ENCODE measurements around the gene TBC1D5.
"Not testable (repeated sequence)": the region's sequence is repeated elsewhere in the genome, so short reads cannot be mapped to it uniquely, and the experiment has no call there.

Gene TBC1D5

DNA sequence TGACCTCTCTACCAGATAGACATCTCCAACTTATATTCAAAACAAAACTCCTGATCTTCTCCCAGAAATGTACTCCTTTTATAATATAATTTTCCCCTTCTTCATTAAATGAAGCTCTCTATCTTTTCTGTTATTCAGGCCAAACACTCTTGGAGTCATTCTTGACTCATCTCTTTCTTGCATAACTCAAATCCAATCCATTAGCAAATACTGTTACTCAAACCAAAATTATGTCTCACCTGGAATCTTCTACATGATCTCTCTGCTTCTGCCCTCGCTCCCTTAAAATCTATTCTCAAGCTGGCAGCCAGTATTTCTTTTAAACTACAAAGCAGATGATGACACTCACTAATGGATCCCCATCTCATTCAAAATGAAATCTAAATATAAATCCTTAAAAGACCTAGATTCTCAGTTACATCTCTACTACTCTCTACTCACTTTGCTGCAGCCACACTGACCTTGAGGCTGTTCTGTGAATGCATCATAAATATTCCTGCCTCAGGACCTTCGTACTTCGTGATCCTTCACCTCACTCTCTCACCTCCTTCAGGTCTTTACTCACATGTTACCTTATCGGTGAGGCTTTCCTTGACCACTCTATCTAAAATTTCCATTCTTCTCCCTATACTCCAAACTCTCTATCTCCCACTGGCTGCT is 160.9 kb downstream of the TBC1D5 start:
- DNase-seq, result no peak

DNA sequence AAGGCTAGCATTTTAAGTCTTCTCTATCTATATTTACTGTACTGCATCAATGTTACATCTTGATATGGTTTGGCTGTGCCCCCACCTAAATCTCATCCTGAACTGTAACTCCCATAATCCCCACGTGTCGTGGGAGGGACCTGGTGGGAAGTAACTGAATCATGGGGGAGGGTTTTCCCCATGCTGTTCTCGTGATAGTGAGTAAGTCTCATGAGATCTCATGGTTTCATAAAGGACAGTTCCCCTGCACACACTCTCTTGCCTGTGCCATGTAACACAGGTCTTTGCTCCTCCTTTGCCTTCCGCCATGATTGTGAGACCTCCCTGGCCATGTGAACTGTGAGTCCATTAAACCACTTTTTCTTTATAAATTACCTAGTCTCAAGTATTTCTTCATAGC is 161.5 kb downstream of the TBC1D5 start:
- no peak for DNase-seq

DNA sequence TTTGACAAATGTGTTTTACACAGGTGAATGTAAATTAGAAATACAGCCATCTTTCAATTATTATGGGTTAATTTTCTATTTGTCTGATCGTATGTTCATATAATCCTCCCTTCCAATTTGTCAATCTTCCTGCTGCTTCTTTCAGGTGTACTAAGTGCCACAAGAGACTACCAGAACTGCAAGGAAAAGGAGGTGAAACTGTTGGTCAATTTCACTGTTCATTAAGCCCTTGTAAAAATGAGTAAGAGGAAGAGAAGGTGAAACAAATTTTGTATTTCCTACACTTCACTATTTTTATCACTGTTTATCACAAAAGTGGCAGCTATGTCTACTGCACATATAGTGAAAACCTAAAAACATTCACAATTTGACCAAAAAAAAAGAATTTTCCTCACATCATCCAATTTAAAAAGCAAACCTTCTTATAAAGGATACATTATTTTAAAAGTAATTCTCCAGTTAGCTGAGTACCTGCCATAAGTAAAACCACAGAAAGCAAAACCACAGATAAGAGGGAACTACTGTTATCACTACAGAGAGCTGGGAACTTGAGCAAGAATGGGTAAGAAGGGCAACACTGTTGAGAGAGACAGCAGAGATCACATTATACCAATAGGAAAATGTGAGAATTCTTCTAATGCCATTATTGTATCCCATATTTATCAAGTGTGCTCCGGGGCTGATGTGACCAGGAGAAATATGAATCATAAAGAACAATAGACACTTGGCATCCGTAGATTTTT is 163.0 kb downstream of the TBC1D5 start:
- no peak for DNase-seq

DNA sequence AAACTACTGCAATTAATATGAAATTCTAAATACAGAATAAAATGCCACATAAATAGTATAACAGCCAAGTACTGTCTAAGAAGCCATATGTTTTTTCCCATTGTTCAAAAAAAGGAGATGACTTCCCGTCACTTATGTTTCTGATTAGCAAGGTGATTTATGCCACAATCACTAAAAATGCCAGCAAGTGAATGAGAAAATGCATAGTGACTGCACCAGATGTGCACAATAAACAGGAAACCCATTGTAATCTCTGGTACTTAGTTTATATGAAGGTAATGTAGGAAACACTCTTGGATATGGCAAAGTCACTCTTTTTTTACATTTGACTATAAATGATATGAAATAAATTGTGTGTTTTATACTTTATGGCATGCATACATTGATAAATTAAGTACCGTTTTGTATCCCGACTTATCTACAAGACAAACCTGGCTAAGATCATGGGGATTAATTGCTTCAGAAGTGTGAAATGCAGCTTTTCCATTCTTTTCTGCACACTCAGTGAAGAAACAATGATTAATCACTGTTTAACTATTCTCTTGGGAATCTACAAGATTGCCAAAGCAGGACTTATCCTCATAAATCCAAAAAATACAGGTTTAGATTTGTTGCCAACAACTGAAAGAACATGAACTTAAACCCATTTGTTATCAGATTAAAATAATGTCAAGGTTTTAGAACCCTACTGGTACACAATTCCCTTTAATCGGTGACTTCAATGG is 164.5 kb downstream of the TBC1D5 start:
- DNase-seq, result no peak

DNA sequence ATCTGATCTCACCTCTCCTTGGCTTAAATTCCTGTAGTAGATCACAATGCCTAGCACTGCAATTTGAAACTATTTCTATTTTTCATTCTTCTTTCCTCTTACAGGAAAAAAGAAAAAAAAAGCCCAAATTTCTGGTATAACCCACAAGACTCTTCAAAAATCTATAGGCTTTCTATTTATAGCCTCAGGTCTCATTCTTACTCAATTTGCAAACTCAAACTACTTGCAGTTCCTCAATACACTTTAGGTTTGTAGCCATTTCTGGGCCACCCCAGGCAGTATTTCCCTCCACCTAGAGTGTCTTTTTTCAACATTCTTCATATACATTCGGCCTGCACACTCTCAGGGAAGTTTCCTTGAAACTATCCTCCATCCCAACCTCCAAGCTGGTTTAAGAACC is 169.0 kb downstream of the TBC1D5 start:
- no peak for DNase-seq

DNA sequence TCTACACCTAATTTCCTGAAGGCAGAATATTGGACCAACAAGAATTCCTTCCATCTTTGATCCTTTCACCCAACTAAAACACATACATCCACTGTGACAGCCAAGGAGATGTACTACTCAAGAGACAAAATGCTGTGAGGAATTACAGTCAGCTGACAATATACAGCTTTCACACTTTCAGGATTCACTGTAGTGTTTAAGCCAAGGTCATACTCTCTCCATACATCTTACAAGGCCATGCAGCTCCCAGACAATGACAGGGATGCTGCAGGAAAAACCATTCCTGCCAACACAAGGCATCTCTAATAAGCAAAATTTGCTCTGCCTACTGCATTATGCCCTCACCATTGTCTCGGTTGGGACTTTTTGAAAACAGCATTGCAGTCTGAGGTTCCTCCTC is 170.7 kb downstream of the TBC1D5 start:
- DNase-seq, result no peak

DNA sequence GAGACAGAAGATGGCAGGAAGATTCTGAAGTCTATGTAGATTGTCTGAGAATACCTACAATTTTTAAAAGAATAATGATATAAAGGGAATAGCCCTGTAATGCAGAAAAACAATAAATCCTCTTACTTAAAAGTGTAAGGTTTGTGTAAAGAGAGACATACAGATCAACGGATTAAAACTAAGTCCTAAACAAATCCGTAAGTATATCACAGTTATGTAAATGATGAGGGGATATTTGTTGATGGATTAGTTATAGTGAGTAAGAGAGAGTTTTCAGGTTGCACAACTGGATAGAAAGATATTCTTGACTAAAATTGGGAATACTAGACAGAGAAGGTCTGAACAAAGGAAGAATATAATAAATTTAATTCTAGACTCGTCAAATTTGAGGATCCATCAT is 179.6 kb downstream of the TBC1D5 start:
- no peak for DNase-seq

DNA sequence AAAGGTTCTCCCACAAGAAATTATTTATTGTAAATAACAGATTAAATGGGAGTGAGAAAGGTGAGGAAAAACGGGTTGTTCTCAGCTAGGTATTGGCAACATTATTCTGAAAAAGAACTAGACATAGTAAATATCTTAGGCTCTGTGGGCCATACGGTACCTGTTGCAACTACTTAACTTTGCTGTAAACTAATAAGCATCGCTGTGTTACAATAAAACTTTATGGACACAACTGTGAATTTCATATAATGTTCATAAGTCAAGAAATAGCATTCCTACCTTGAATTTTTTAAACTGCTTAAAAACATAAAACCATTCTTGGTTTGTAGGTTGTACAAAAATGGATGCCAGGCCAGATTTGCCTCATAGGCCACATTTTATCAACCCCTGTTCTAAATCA is 183.9 kb downstream of the TBC1D5 start:
- DNase-seq, result no peak

DNA sequence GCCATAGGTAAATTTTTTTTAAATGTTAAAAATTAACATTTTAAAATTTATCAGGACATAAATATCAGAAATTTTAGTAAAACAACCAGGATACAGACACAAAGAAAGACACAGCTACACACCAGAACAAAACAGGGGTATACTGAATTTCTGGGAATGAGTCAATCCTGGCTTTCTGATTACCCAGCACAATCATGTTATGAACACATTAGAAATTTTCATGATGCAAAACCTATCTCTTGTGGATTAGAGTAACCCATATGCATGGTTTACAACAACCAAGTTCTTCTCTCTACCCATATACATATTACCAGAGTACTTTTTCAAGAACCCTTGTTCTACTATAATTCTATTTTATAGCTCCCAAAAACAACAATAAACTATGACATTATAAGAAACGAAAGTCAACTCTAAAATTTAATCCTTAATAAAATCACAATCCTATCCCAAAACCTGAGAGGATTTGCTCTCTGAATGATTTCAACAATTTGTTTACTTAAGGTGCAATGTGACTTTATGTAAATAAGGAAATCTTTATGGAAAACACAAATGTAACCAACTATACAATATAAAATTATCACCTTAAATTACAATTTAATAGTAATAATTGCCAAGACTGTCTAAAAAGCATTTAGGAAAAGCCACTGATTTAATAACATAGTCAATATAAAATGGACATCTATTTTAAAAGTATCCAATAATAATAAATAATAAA is 184.5 kb downstream of the TBC1D5 start:
- no peak for DNase-seq

DNA sequence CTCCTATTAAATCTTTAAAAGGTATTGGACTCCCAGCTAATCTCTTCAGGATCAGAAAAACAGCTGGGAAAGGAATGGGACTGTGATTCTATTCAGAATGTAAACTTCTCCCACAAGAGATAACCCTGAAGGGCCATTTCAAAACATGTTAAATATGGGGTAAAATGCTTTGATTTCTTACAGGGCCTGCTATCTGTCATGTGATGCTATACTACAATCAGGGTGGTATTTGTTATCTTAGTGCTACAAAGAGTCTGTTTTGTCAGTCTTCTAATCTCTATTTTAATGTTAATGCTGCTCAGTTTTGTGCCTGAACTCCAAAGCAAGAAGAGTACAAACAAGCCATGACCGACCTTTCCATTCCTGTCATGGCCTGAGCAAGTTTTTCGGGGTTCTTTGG is 186.9 kb downstream of the TBC1D5 start:
- no peak for DNase-seq

DNA sequence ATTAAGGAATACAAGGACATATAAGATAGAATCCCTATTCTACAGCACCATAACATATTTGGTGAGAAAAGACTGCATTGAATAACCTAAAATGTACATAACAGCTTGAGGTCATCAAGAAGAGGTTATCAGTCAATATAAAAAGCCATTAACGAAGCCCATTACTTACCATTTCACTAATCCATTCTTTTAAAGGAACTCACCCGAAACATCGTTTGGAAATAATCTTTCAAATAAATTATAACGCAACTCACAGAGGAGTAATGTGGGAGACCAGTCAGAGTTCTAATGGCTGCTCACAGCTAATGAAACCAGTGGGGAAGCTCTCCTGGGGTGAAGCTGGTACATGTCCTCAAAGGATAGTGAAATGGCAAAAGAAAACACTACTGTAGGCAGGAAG is 188.4 kb downstream of the TBC1D5 start:
- no peak for DNase-seq

DNA sequence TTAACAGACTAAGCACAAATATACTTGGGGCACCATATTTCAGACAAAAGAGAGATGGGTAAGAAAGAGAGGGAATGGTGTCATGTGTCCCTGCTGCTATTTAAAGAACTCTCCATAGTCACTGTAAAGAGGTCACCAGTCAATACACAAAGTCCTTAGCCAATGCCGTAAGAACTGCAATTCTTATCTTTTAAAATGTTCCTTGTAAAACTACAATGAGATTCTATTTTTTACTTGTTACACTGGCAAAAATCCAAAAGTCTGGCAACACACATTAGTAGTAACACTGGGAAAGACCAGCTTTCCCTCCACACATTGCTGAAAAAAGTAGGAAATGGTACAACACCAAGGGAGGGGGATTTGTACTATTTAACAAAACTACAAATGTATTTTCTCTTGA is 189.4 kb downstream of the TBC1D5 start:
- no peak for DNase-seq

DNA sequence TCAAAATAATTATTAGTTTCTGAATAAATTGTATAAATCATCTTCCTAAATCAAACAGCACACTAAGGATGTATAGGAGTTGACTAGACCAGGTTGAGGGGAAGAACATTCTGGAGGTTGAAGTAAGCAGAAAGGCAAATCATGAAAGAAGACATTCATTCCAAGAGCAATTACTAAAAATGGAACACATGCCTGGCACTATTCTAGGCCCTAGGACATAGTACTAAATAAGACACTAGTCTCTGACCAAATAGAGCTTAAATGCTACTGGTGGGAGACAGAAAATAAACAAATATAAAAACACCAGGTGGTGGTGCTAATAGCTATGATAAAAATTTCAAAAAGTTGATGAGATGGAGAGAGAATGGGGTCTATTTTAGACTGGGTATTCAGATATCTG is 190.1 kb downstream of the TBC1D5 start:
- no peak for DNase-seq

DNA sequence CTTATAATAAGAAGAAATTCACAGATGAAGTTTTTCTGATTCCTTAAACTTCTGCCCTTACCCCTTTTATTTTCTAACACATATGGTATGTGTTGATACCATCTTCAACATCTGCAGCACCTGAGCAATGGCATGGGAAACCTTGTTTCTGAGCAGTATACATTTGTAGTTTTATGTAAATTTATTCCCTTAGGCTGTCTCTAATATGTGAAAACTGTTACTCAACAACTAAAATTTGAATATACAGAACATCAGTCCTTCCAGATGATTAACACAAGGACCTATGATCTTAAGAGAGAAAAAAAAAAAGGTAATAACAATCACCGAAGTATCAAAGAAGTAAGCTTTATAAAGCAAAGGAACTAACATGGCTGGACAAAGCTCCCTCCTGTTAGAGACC is 190.5 kb downstream of the TBC1D5 start:
- DNase-seq, result no peak

DNA sequence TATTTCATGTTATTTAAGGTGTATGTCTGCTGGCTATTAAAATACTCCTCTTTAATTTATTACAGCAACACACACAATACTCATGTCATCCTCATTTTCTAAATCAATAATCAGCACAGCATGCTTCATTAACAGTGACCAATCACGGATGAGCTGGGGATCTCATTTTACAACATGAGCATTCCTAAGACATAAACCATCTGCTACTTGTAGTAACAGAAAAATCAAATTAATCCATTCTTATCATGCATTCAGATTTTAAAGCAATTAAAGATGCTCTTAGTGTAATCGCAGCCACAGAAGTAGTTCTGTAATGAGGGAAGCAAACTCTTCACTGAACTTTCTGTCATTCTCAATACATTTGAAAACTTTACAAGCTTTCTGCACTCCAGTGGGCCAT is 191.1 kb downstream of the TBC1D5 start:
- no peak for DNase-seq

DNA sequence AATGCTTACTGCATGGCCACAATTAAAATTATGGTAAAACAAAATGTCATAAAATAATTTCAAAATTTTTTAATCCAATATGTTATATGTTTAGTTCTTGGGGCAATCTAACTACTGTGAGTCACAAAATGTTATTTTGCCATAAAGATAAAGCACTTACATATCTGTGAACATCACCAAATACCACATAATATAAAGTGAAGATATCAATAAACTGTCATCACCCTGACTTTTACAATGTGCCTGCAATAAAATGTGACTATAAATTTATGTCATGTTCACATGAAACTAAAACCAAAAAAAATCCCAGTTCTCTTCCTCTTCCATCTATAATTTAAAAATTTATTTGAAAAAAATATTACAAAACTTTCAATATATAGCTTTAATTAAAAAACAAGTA is 191.8 kb downstream of the TBC1D5 start:
- DNase-seq, result no peak

DNA sequence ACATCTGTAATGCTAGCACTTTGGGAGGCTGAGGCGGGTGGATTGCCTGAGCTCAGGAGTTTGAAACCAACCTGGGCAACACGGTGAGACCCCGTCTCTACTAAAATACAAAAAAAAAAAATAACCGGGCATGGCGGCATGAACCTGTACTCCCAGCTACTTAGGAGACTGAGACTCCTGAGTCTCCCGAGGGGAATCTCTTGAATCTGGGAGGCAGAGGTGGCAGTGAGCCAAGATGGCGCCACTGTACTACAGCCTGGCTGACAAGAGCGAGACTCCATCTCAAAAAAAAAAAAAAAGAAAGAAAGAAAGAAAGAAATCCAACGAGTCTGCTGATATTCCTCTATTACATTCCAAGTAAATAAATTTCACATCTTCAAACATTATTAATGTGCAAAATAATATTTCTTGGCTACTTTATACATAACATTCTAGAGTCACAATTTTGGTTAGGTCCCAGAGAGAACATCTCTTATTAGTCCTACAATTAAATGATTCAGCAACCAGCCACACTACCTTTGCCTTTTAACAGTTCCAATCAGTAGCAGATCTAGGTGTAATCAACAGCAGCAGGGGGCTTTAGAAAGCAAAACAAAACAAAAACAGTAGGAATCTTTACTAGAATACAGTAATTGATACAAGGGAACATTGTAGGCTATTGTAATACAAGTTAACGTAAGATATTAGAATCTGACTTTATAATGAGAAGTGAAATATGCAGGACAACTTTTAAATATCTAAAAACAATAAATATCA is 195.8 kb downstream of the TBC1D5 start:
- DNase-seq, result no peak

DNA sequence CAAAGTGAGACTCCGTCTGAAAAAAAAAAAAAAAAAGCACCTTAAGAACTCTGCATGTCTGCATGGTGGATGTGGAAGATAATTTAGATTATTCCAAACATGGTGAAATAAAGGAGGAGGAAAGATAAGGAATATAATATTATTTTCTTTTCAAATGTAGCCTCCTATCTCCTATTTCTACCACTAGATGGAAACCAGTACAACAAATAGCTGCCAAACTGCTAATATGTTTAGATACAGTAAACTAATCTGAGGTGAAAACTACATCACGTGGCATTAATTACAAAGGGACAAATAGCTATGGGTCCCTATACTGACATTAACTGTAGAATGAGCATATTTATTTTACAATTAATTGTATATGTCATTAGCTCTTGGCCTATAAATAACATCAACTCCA is 197.8 kb downstream of the TBC1D5 start:
- no peak for DNase-seq

DNA sequence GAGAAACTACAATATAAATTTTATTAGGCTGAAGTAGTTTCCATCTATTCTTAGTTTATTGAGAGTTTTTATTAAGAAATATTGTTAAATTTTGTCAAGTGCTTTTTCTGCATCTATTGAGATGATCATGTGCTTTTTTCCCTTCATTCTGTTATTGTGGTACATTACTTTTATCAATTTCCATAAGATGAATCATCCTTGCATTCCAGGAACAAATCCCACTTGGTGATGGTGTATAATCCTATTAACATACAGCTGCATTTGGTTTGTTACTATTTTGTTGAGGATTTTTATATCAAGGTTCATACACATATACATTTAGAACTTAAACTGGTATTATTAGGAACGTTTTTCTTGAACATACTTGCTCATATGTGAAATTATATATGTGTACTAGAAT is 199.8 kb downstream of the TBC1D5 start:
- no peak for DNase-seq

DNA sequence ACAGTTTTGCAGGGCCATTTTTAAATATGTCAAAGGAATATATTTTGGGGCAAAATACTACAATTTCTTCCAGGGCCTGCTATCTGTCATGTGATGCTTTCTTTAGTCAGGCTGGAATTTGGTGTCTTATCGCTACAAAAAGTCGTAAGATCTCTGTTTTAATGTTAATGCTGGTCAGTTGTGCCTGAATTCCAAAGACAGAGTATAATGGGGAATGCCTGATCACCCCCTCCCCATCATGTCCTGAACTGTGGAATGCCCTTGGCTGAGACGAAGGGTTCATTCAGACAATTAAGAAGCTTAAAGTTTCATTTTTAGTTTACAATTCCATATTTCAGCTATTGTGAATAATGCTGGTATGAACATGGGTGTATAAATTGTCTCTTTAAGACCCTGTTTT is 203.0 kb downstream of the TBC1D5 start:
- no peak for DNase-seq

DNA sequence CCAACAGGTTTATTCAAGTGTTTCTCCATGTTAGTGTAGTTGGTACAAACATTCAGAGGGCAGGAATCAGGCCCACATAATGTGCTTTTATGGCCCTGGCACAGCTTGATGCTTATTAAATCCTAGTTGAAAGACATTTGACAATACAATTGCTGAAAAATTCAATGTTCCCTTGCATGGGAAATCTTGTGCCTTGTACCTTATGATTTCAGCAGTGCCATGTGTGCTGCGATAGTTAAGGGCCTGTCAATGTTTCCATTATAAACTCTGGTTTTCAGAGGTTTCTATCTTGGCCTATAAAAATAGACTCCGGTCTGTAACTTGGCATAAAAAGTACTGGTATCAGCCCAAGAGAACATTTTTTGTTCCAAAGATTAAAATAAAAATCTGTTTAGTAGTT is 207.2 kb downstream of the TBC1D5 start:
- DNase-seq, result no peak

DNA sequence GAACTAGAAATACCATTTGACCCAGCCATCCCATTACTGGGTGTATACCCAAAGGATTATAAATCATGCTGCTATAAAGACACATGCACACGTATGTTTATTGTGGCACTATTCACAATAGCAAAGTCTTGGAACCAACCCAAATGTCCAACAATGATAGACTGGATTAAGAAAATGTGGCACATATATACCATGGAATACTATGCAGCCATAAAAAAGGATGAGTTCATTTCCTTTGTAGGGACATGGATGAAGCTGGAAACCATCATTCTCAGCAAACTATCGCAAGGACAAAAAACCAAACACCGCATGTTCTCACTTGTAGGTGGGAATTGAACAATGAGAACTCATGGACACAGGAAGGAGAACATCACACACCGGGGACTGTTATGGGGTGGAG is 210.0 kb downstream of the TBC1D5 start:
- DNase-seq, result not testable (repeated sequence)

DNA sequence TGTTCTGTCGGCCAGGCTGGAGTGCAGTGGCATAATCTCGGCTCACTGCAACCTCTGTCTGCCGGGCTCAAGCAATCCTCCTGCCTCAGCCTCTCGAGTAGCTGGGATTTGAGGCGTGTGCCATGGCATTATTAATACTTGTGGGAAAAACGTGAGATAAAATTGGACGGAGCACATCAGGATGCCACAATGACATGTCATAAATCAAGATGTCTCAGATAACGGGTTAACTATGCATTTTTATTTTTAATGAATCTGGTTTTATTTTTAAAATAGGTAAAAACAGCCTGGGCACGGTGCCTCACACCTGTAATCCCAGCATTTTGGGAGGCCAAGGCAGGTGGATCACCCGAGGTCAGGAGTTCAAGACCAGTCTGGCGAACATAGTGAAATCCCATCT is 212.8 kb downstream of the TBC1D5 start:
- DNase-seq, result no peak
